SK-N-SH (cell line): Measurements from ENCODE around the gene ZSWIM7. TPM values are rescaled to one million over a fixed set of nuclear protein-coding genes. Genes with fewer than 3 reads are reported as not detected.

ENCODE experiments used
- CTCF ChIA-PET: fragments of 300-600, 350-600 bp; formaldehyde crosslinking; extraction: SDS; loops from one replicate; lab custom pipeline; 2021; lab: Yijun Ruan, JAX
- POLR2A ChIA-PET: fragments of 350-600 bp; sonication (Branson Sonifier 250); formaldehyde crosslinking; extraction: SDS; loops from one replicate; lab custom pipeline; 2020; ENCODE audit warnings: antibody characterized with exemption, inconsistent platforms; lab: Yijun Ruan, JAX
- DNase-seq: peaks from one replicate; pipeline ENCODE4 v3.0.0; 2012
- H2AFZ ChIP-seq: fragments of 200-600 bp; sonication (generic); 2 replicates; pipeline ENCODE4 v1.8.1; 2016; ENCODE audit warnings: antibody characterized with exemption, mild to moderate bottlenecking, low read depth
- H3F3A ChIP-seq: fragments of 200-600 bp; sonication (generic); replicated peaks from 2 replicates; pipeline ENCODE3; 2016; ENCODE audit warnings: antibody characterized with exemption, mild to moderate bottlenecking; ENCODE audit not compliant: insufficient read depth
- H3K27ac ChIP-seq, 2 experiments: fragments of 200-500 bp in 1 of 2; fragments of 200-600 bp in 1 of 2; sonication (Bioruptor generic) in 1 of 2; sonication (generic), shearing (Covaris generic) in 1 of 2; 2 replicates each; pipeline versions ENCODE4 v1.5.1 to v1.6.1; 2014 to 2016; ENCODE audit warnings: low read depth in 2 of 2, inconsistent platforms in 1 of 2, low read length in 1 of 2, mild to moderate bottlenecking in 1 of 2, mixed read lengths in 1 of 2
- H3K27me3 ChIP-seq: fragments of 200-600 bp; sonication (generic), shearing (Covaris generic); 2 replicates; pipeline ENCODE4 v1.6.1; 2016; ENCODE audit warnings: mixed run types; ENCODE audit not compliant: insufficient read depth
- H3K36me3 ChIP-seq, 2 experiments: fragments of 200-500 bp in 1 of 2; fragments of 200-600 bp in 1 of 2; sonication (Bioruptor generic) in 1 of 2; sonication (generic) in 1 of 2; replicated peaks in 1 of 2; 2 replicates each; pipeline versions ENCODE3 to v1.5.1; 2014 to 2016; ENCODE audit warnings: low read length in 1 of 2, mild to moderate bottlenecking in 1 of 2; ENCODE audit not compliant: insufficient read depth in 2 of 2, control insufficient read depth in 1 of 2
- H3K4me1 ChIP-seq, 2 experiments: fragments of 200-500 bp in 1 of 2; fragments of 200-600 bp in 1 of 2; sonication (Bioruptor generic) in 1 of 2; sonication (generic), shearing (Covaris generic) in 1 of 2; 2 replicates each; pipeline versions ENCODE4 v1.5.1 to v1.6.1; 2014 to 2016; ENCODE audit warnings: low read depth in 1 of 2, low read length in 1 of 2, mixed run types in 1 of 2; ENCODE audit not compliant: insufficient read depth in 2 of 2, control insufficient read depth in 1 of 2
- H3K4me2 ChIP-seq: fragments of 200-600 bp; sonication (generic), shearing (Covaris generic); 2 replicates; pipeline ENCODE4 v1.6.1; 2017; ENCODE audit warnings: mixed run types
- H3K4me3 ChIP-seq, 2 experiments: fragments of 200-500 bp in 1 of 2; fragments of 200-600 bp in 1 of 2; sonication (Bioruptor generic) in 1 of 2; sonication (generic), shearing (Covaris generic) in 1 of 2; 2 replicates each; pipeline versions ENCODE4 v1.5.1 to v1.8.1; 2014 to 2016; ENCODE audit warnings: low read depth in 2 of 2, inconsistent platforms in 1 of 2, low read length in 1 of 2, mild to moderate bottlenecking in 1 of 2, mixed read lengths in 1 of 2, moderate library complexity in 1 of 2
- H3K79me2 ChIP-seq: fragments of 200-600 bp; sonication (generic); 2 replicates; pipeline ENCODE4 v1.8.1; 2017; ENCODE audit warnings: mild to moderate bottlenecking; ENCODE audit not compliant: insufficient read depth
- H3K9ac ChIP-seq: fragments of 200-600 bp; sonication (generic); 2 replicates; pipeline ENCODE4 v1.6.1; 2017; ENCODE audit warnings: mixed run types
- H3K9me2 ChIP-seq: fragments of 200-600 bp; sonication (generic); 2 replicates; pipeline ENCODE4 v1.6.1; 2017; ENCODE audit warnings: mixed run types
- H3K9me3 ChIP-seq: fragments of 200-600 bp; sonication (generic); 2 replicates; pipeline ENCODE4 v1.6.1; 2017; ENCODE audit warnings: mixed run types, mild to moderate bottlenecking, moderate library complexity
- H4K20me1 ChIP-seq: fragments of 200-600 bp; sonication (generic); 2 replicates; pipeline ENCODE4 v1.6.1; 2017; ENCODE audit warnings: mild to moderate bottlenecking, mixed run types; ENCODE audit not compliant: insufficient read depth
- CHD2 ChIP-seq: fragments of 150-350 bp; IDR thresholded peaks from 2 replicates; pipeline ENCODE4 v1.6.1; 2018; ENCODE audit warnings: low read length; ENCODE audit not compliant: partially characterized antibody
- ELF1 ChIP-seq: IDR thresholded peaks from 2 replicates; pipeline ENCODE4 v1.4.0; 2012
- EP300 ChIP-seq, 2 experiments: IDR thresholded peaks; 2 replicates each; pipeline versions ENCODE4 v1.4.0 to v1.6.1; 2012; ENCODE audit warnings: borderline replicate concordance in 1 of 2, low read depth in 1 of 2, low read length in 1 of 2
- EZH2phosphoT487 ChIP-seq: fragments of 200-600 bp; sonication (generic); IDR thresholded peaks from 2 replicates; pipeline ENCODE4 v1.6.1; 2017; ENCODE audit warnings: low read depth, mixed run types, mild to moderate bottlenecking, antibody characterized with exemption, moderate library complexity, borderline replicate concordance
- FOXJ3 ChIP-seq: sonication (generic); formaldehyde crosslinking; IDR thresholded peaks from 2 replicates; pipeline ENCODE4 v1.5.1; 2020; ENCODE audit warnings: mild to moderate bottlenecking, missing genetic modification reagents
- IRF3 ChIP-seq: fragments of 150-350 bp; IDR thresholded peaks from 2 replicates; pipeline ENCODE4 v1.6.1; 2016; ENCODE audit warnings: mild to moderate bottlenecking, low read depth, low read length
- JUND ChIP-seq: IDR thresholded peaks from 2 replicates; pipeline ENCODE4 v1.4.0; 2012
- MAX ChIP-seq: IDR thresholded peaks from 2 replicates; pipeline ENCODE4 v1.4.0; 2012; ENCODE audit warnings: low read depth
- MXI1 ChIP-seq: IDR thresholded peaks from 2 replicates; pipeline ENCODE4 v1.6.1; 2012; ENCODE audit warnings: mild to moderate bottlenecking, low read depth, low read length, improper control_type of control experiment
- NFIC ChIP-seq: IDR thresholded peaks from 2 replicates; pipeline ENCODE4 v1.4.0; 2012; ENCODE audit warnings: borderline replicate concordance
- POLR2AphosphoS5 ChIP-seq: IDR thresholded peaks from 2 replicates; pipeline ENCODE4 v1.6.1; 2012; ENCODE audit warnings: low read depth, low read length
- RAD21 ChIP-seq: IDR thresholded peaks from 2 replicates; pipeline ENCODE4 v1.6.1; 2012; ENCODE audit warnings: mild to moderate bottlenecking, low read length
- RCOR1 ChIP-seq: fragments of 150-350 bp; IDR thresholded peaks from 2 replicates; pipeline ENCODE4 v1.6.1; 2017; ENCODE audit warnings: antibody characterized with exemption, low read length
- REST ChIP-seq: IDR thresholded peaks from 2 replicates; pipeline ENCODE4 v1.6.1; 2012; ENCODE audit warnings: mild to moderate bottlenecking, low read depth, low read length, moderate library complexity
- RFX5 ChIP-seq: IDR thresholded peaks from 2 replicates; pipeline ENCODE4 v1.6.1; 2012; ENCODE audit warnings: mild to moderate bottlenecking, improper control_type of control experiment, low read length
- RXRA ChIP-seq: IDR thresholded peaks from 2 replicates; pipeline ENCODE4 v1.4.0; 2012; ENCODE audit warnings: low read depth, mild to moderate bottlenecking, borderline replicate concordance
- SIN3A ChIP-seq: IDR thresholded peaks from 2 replicates; pipeline ENCODE4 v1.6.1; 2012; ENCODE audit warnings: low read depth, mild to moderate bottlenecking, low read length, moderate library complexity, borderline replicate concordance
- TAF1 ChIP-seq: IDR thresholded peaks from 2 replicates; pipeline ENCODE4 v1.6.1; 2012; ENCODE audit warnings: low read depth, mild to moderate bottlenecking, low read length, moderate library complexity, borderline replicate concordance
- TEAD4 ChIP-seq: IDR thresholded peaks from 2 replicates; pipeline ENCODE4 v1.4.0; 2012; ENCODE audit warnings: mild to moderate bottlenecking, borderline replicate concordance; ENCODE audit not compliant: insufficient read depth
- USF1 ChIP-seq: IDR thresholded peaks from 2 replicates; pipeline ENCODE4 v1.4.0; 2012; ENCODE audit warnings: low read depth, borderline replicate concordance
- WGBS: methylation state at CpG from one replicate; pipeline ENCODE4 v1.1.6; 2017; ENCODE audit warnings: low lambda C conversion rate; 5-methylcytosine and 5-hydroxymethylcytosine counted together
- polyA plus RNA-seq, 3 experiments: library from polyadenylated mRNA; depleted of rRNA; stranded (reverse); fragments of >200 nt; gene quantifications; 2 replicates each; pipeline ENCODE4 v1.2.3, GENCODE V29; 2012

Gene ZSWIM7
- polyA plus RNA-seq, 1 of the 3 experiments (the other 2 are of a cell fraction): 63.3 TPM

GRCh38 chr17:15947976-15948752 lies 51.3 kb downstream of the ZSWIM7 start:
- no peak for DNase-seq
- Histone ChIP-seq H3F3A (no peaks in the 10 kb centered on the region), H3K4me1 (peaks cover 0 to 7% of the 10 kb centered on the region in 2 experiments; a peak in 1 of 4 replicates), H3K27me3 (no peaks in the 10 kb centered on the region), H3K9me2 (no peaks in the 10 kb centered on the region), H3K4me3 (no peak overlapping the region), H3K79me2 (no peaks in the 10 kb centered on the region), H3K27ac (no peak overlapping the region), H3K9ac (no peak overlapping the region), H3K36me3 (no peaks in the 10 kb centered on the region), H3K9me3 (no peaks in the 10 kb centered on the region), H4K20me1 (no peaks in the 10 kb centered on the region), H3K4me2 (no peak overlapping the region), H2AFZ (no peak overlapping the region)
- POLR2A ChIA-PET: no interaction called here
- CTCF ChIA-PET: no interaction called here
- 96% methylated on average over 9 of the region's 16 CpGs for WGBS
- TF ChIP-seq ELF1 (no peak), REST (no peak), MXI1 (no peak), EZH2phosphoT487 (no peak)

GRCh38 chr17:15947271-15947670 lies 52.2 kb downstream of the ZSWIM7 start:
- no peaks in the 10 kb centered on the region for H3F3A ChIP-seq
- no peak overlapping the region for H3K27ac ChIP-seq
- POLR2A ChIA-PET: no interaction called here
- DNase-seq: no peak
- H3K36me3 ChIP-seq: no peaks in the 10 kb centered on the region
- 81% methylated on average over 3 of the region's 3 CpGs for WGBS
- CTCF ChIA-PET: interaction anchor here (4.0 kb wide), 1 partner anchor 51 kb away, joined by 42 read pairs; the partner anchor contains the start of genes TTC19 and ZSWIM7
- no peak overlapping the region for H2AFZ ChIP-seq
- H3K79me2 ChIP-seq: no peaks in the 10 kb centered on the region
- H3K27me3 ChIP-seq: no peaks in the 10 kb centered on the region
- H3K4me1 ChIP-seq: peaks cover 0 to 7% of the 10 kb centered on the region in 2 experiments; a peak in 1 of 4 replicates
- peak overlapping the region; percentile 95; the same call in 1 of the 2 replicates for H3K4me2 ChIP-seq
- H4K20me1 ChIP-seq: no peaks in the 10 kb centered on the region
- H3K9me3 ChIP-seq: no peaks in the 10 kb centered on the region
- no peak overlapping the region for H3K9ac ChIP-seq
- H3K9me2 ChIP-seq: no peaks in the 10 kb centered on the region
- no peak overlapping the region for H3K4me3 ChIP-seq
- no peak for TF ChIP-seq IRF3
- TF ChIP-seq TEAD4: no peak
- TF ChIP-seq SIN3A: no peak
- no peak for TF ChIP-seq POLR2AphosphoS5
- no peak for TF ChIP-seq RFX5
- TF ChIP-seq RXRA: no peak
- TF ChIP-seq JUND: no peak
- TF ChIP-seq MXI1: no peak
- no peak for TF ChIP-seq NFIC
- no peak for TF ChIP-seq EP300 (IDR thresholded peaks at IDR 0.05; ENCODE audit: borderline replicate concordance in 1 of 2, low read depth in 1 of 2, low read length in 1 of 2)
- TF ChIP-seq MAX: no peak
- TF ChIP-seq EZH2phosphoT487: no peak
- no peak for TF ChIP-seq USF1
- TF ChIP-seq CHD2: no peak
- TF ChIP-seq TAF1: no peak
- no peak for TF ChIP-seq FOXJ3 (CRISPR knock-in tag)
- no peak for TF ChIP-seq RAD21
- no peak for TF ChIP-seq RCOR1
